Spleen (tissue), 11 donors: Measurements from ENCODE around the gene PMEL. TPM values are rescaled to one million over a fixed set of nuclear protein-coding genes. Genes with fewer than 3 reads are reported as not detected.
"Not testable (repeated sequence)": the region's sequence is repeated elsewhere in the genome, so short reads cannot be mapped to it uniquely, and the experiment has no call there.

Source experiments
- DNase-seq: peaks from one replicate; pipeline ENCODE4 v3.0.0-alpha.2; 2020
- H3K27ac ChIP-seq, 8 donors: fragments of 200-600 bp; sonication (generic) in 7 of 8; 1 replicate in 4 of 8; 2 replicates in 4 of 8; pipeline versions ENCODE4 v1.5.0 to v1.8.0; 2016 to 2021; ENCODE audit warnings: inconsistent platforms in 4 of 8, mild to moderate bottlenecking in 4 of 8, moderate library complexity in 1 of 8
- H3K27me3 ChIP-seq, 7 donors: fragments of 200-600 bp; sonication (generic) in 6 of 7; replicated peaks in 1 of 7; 1 replicate in 4 of 7; 2 replicates in 3 of 7; pipeline versions ENCODE4 v1.5.0 to v1.8.0; 2016 to 2021; ENCODE audit warnings: inconsistent platforms in 3 of 7, mild to moderate bottlenecking in 1 of 7
- H3K36me3 ChIP-seq, 6 donors: fragments of 200-600 bp; sonication (generic) in 5 of 6; 1 replicate in 4 of 6; 2 replicates in 2 of 6; pipeline versions ENCODE4 v1.5.0 to v1.8.0; 2016 to 2021; ENCODE audit warnings: inconsistent platforms in 2 of 6
- H3K4me1 ChIP-seq, 6 donors: fragments of 200-600 bp; sonication (generic) in 5 of 6; 1 replicate in 3 of 6; 2 replicates in 3 of 6; pipeline versions ENCODE4 v1.5.0 to v1.8.0; 2016 to 2021; ENCODE audit warnings: inconsistent platforms in 3 of 6
- H3K4me3 ChIP-seq, 8 donors: fragments of 200-600 bp; sonication (generic) in 7 of 8; 1 replicate in 4 of 8; 2 replicates in 4 of 8; pipeline versions ENCODE4 v1.5.0 to v1.8.0; 2016 to 2021; ENCODE audit warnings: inconsistent platforms in 4 of 8, mild to moderate bottlenecking in 4 of 8, moderate library complexity in 2 of 8
- H3K9me3 ChIP-seq, 8 donors: fragments of 200-600 bp; sonication (generic) in 7 of 8; 1 replicate in 4 of 8; 2 replicates in 4 of 8; pipeline versions ENCODE4 v1.5.0 to v1.8.0; 2016 to 2021; ENCODE audit warnings: inconsistent platforms in 4 of 8
- POLR2A ChIP-seq, 3 donors: fragments of 450-650 bp; IDR thresholded peaks; one replicate each; pipeline ENCODE4 v1.5.1; 2017; ENCODE audit warnings: antibody characterized with exemption in 3 of 3, mild to moderate bottlenecking in 1 of 3
- POLR2AphosphoS5 ChIP-seq, 3 donors: sonication (generic); formaldehyde crosslinking; IDR thresholded peaks; one replicate each; pipeline ENCODE4 v1.5.1; 2017; ENCODE audit warnings: antibody characterized with exemption in 3 of 3
- WGBS, 5 donors: extraction: QIAGEN DNeasy Blood & Tissue Kit in 3 of 5; methylation state at CpG; one replicate each; pipeline versions ENCODE4 v1.1.5 to v1.1.7; 2013 to 2018; 5-methylcytosine and 5-hydroxymethylcytosine counted together
- intact Hi-C: fragments of 100-400 bp; cut with DNase I; formaldehyde crosslinking; loops from one replicate; pipeline ENCODE4 v1.15.0; 2023; ENCODE audit warnings: low total_unique reads
- polyA plus RNA-seq, 3 donors: library from polyadenylated mRNA; stranded (reverse); fragments of 200-250 nt; gene quantifications; one replicate each; pipeline ENCODE4 v1.2.1, GENCODE V29; 2013
- total RNA-seq, 7 donors: library from RNA; depleted of rRNA in 3 of 7; stranded (reverse); fragments of >200 nt in 3 of 7; fragmentation: NEBNext Ultra II Directional in 4 of 7; extraction: Animal tissue kit (Norgen Biotek cat#: 25700) in 4 of 7; gene quantifications; one replicate each; pipeline versions ENCODE4 v1.1.0 to v1.2.1, GENCODE V29; 2016 to 2021
- TF ChIP-seq, protein P1 (sequence below), 11 experiments: fragments of 200-600 bp in 7 of 11; fragments of 450-650 bp in 4 of 11; sonication (generic) in 4 of 11; IDR thresholded peaks in 8 of 11; conservative IDR thresholded peaks in 3 of 11; 1 replicate in 7 of 11; 2 replicates in 4 of 11; pipeline versions ENCODE4 v1.4.0 to v1.8.0; 2016 to 2021; ENCODE audit warnings: antibody characterized with exemption in 11 of 11, inconsistent platforms in 4 of 11, mild to moderate bottlenecking in 1 of 11
- donor health status: healthy with polysubstance abuse.
- donor health status: DM: no; HTN: no; CAD: no; lungs with moderate emphysema.
- donor health status: DM: no; HTN: no; CAD: no.
- donor health status: Bipolar disorder and iron deficiency.
- donor health status: healthy.
- donor health status: DM: no; HTN: no; CAD: no.
- donor health status: DM: yes; HTN: yes; CAD: no.

The PMEL gene
- total and polyA plus RNA-seq, 10 donors: 0.15 to 1.6 (median 0.74) TPM

- peak overlapping the region in 7 of 8 donors; percentile 27 to 76 (median 55) for H3K27ac ChIP-seq
- 46 to 57% (median 55%) methylated on average over 4 of the region's 4 CpGs for WGBS, 5 donors
- peaks cover 0 to 85% (median 41%) of the 10 kb centered on the region in 6 donors for H3K36me3 ChIP-seq
Measured at GRCh38 chr12:55983232-55983842, 17.5 kb upstream of the PMEL start.

DNA sequence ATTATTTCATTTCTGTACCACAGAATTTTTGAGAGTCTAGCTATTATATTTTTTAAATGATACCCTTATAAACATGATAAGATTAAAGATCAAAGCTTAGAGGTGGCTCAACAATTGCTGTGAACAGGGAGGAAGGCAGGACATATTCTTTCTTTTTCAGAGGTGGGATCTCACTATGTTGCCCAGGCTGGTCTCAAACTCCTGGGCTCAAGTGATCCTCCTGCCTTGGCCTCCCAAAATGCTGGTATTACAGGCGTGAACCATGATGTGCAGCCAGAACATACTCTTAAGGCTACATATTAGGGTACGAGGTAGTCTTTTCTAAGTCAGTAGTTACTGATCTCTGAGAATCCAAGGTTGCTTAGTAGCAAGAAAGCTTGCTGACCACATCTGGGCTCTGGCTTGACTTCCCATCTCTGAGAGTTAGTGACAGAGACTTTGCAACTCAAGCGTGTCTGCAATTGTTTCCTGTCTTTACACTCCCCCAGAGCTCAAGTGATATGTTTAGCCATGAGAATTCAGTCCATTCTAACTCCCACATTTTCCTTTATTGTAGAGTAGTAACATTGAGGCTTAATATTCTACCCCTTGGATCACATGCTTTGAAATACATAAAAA is 16.6 kb upstream of the PMEL start:
- Histone ChIP-seq H3K4me1 (peaks cover 18 to 76% (median 47%) of the 10 kb centered on the region in 6 donors), H3K27me3 (no peaks in the 10 kb centered on the region), H3K9me3 (no peaks in the 10 kb centered on the region), H3K36me3 (peaks cover 0 to 76% (median 32%) of the 10 kb centered on the region in 6 donors), H3K4me3 (no peak overlapping the region), H3K27ac (peak overlapping the region; percentile 1 to 76 (median 52))
- TF ChIP-seq POLR2A (IDR thresholded peaks at IDR 0.05): no peak
- TF ChIP-seq POLR2AphosphoS5 (IDR thresholded peaks at IDR 0.05): no peak
- TF ChIP-seq, protein P1, sequence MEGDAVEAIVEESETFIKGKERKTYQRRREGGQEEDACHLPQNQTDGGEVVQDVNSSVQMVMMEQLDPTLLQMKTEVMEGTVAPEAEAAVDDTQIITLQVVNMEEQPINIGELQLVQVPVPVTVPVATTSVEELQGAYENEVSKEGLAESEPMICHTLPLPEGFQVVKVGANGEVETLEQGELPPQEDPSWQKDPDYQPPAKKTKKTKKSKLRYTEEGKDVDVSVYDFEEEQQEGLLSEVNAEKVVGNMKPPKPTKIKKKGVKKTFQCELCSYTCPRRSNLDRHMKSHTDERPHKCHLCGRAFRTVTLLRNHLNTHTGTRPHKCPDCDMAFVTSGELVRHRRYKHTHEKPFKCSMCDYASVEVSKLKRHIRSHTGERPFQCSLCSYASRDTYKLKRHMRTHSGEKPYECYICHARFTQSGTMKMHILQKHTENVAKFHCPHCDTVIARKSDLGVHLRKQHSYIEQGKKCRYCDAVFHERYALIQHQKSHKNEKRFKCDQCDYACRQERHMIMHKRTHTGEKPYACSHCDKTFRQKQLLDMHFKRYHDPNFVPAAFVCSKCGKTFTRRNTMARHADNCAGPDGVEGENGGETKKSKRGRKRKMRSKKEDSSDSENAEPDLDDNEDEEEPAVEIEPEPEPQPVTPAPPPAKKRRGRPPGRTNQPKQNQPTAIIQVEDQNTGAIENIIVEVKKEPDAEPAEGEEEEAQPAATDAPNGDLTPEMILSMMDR (IDR thresholded peaks at IDR 0.05 in 8 of 11, conservative IDR thresholded peaks at IDR 0.05 in 3 of 11): no peak
- WGBS, 5 donors: 32 to 45% (median 36%) methylated on average over 3 of the region's 3 CpGs
- intact Hi-C loops: no loop called here
- DNase-seq: no peak

More at GRCh38 chr12:55983232-55983842, 17.5 kb upstream of the PMEL start:
- intact Hi-C loops: no loop called here
- H3K4me1 ChIP-seq: peaks cover 18 to 67% (median 40%) of the 10 kb centered on the region in 6 donors
- no peaks in the 10 kb centered on the region for H3K27me3 ChIP-seq
- TF ChIP-seq POLR2AphosphoS5 (IDR thresholded peaks at IDR 0.05) (no peak), POLR2A (IDR thresholded peaks at IDR 0.05) (no peak)
- TF ChIP-seq, protein P1 (IDR thresholded peaks at IDR 0.05 in 8 of 11, conservative IDR thresholded peaks at IDR 0.05 in 3 of 11): no peak
- DNase-seq: no peak
- H3K4me3 ChIP-seq: no peak overlapping the region
- no peaks in the 10 kb centered on the region for H3K9me3 ChIP-seq

GRCh38 chr12:55981882-55982281 is 16.0 kb upstream of the PMEL start:
- WGBS, 5 donors: 70 to 85% (median 81%) methylated on average over 5 of the region's 5 CpGs
- H3K9me3 ChIP-seq, H3K27me3 ChIP-seq, DNase-seq, H3K4me3 ChIP-seq, intact Hi-C loops: not testable (repeated sequence)
- Histone ChIP-seq H3K4me1 (peaks cover 18 to 81% (median 52%) of the 10 kb centered on the region in 6 donors), H3K36me3 (peaks cover 0 to 76% (median 27%) of the 10 kb centered on the region in 6 donors), H3K27ac (peak overlapping the region in 4 of 8 donors; percentile 12 to 76 (median 54))

GRCh38 chr12:55979069-55979468 is 13.2 kb upstream of the PMEL start:
- TF ChIP-seq POLR2AphosphoS5 (IDR thresholded peaks at IDR 0.05) (no peak), POLR2A (IDR thresholded peaks at IDR 0.05) (no peak)
- TF ChIP-seq, protein P1 (IDR thresholded peaks at IDR 0.05 in 8 of 11, conservative IDR thresholded peaks at IDR 0.05 in 3 of 11): no peak
- Histone ChIP-seq H3K36me3 (peaks cover 0 to 60% (median 10%) of the 10 kb centered on the region in 6 donors), H3K27ac (peak overlapping the region in 1 of 8 donors; percentile 3), H3K9me3 (no peaks in the 10 kb centered on the region), H3K4me1 (peaks cover 37 to 92% (median 71%) of the 10 kb centered on the region in 6 donors), H3K4me3 (no peak overlapping the region), H3K27me3 (no peaks in the 10 kb centered on the region)
- no peak for DNase-seq
- WGBS, 5 donors: 72 to 96% (median 85%) methylated on average over 3 of the region's 3 CpGs
- intact Hi-C loops: no loop called here
